DMS 273 (cell line): ENCODE results near the gene TACC2.

Experiments
- DNase-seq: peaks from one replicate; lab custom pipeline; 2025; ENCODE audit not compliant: unreplicated experiment; lab: John Stamatoyannopoulos, UW

TACC2 gene

DNA sequence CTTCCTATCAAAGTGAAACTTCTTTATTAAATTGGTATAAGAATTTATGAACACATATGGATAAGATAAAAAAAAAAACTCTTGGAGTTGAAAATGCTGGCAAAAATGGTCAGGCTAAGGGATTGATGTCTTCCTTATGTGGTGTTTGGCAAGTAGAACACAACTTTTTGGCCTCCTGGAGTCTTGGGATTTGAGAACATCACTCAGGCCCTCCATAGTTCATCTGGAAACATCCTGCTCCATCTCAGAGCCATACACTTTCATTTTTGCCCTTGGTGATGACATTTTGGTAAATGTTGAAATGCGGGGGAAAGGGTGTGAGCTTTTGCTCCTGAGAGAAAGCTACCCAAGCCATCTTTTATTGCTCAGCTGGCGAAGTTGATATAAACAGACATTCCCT is 254.6 kb downstream of the TACC2 start:
- DNase-seq = no peak

DNA sequence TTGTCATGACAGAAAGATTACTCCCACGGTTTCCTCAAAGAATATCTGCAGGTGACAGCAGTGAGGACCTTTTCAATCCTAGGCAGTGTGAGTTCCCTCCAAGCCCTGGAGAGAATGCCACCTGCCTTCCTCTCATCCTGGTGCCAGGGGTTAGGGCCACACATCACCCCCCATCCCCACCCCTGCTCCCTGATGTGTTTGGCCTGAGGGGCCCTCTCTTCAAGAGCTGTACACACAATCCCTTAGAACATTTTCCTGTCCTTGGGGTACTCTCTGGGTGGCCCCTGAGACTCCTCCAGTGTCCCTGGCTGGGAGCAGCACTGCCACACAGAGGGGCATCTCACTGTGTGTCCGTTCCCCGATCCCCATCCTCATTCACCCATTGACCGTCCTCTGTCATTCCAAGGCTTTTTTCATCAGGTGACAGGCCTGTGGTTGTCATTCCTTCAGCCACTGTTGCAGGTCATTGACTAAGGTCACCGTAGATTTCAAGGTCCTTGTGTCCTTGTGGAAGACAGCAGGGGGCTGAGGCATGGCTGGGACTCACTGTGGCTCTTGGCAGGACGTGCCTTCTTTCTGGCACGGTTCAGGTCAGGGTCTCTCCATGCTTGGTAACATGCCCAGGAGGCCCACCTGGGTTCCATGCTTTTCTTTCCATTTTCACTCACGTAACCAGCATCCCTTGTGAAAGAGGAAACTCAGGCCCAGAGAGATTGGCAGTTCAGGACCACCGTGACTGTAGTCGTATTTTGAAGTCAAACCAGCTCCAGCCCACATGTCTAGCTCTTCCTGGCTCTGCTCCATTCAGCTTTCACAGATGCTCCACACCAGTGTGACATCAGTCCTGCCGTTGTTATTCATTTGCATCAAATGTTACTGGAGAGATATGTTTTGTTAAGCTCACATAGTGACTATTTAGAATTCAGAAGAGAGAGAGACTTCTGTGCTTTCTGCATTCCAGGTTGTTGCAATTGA is 255.3 kb downstream of the TACC2 start:
- DNase-seq = no peak

DNA sequence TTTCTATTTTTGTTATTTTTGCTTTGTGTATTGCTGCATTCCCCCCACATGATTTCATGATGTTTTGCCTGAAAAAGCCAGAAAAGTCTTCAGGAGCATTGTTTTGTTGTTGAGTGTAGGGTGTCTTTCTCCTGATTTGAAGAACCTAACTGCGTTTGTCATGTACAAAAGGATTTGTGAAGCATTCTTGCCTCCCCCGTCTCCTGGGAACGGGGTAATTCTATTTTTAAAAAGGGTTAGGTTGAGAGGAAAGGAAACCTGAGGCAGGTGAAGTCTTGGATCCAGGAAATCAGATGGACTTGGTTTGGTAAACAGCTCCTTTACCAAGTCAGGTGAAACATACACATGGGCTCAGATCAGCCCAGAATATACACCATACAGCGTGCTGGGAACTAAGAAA is 256.2 kb downstream of the TACC2 start:
- DNase-seq = no peak

DNA sequence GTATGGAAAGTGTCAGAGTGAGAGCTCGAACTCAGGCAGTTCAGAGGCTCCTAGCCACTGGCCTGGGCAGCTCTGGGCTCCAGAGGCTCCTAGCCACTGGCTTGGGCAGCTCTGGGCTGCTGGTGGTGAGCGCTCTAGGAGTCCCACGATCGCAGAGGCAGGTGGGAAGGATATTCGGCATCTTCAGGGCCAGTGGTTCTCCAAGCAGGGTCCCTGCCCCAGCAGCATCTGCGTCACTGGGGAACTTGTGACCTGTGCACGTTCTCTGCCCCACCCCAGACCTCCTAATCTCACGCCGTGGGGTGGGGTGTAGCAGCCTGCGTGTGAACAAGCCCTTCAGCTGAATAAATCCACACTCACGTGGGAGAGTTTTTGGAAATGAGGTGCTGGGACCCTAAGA is 256.9 kb downstream of the TACC2 start:
- DNase-seq = no peak

DNA sequence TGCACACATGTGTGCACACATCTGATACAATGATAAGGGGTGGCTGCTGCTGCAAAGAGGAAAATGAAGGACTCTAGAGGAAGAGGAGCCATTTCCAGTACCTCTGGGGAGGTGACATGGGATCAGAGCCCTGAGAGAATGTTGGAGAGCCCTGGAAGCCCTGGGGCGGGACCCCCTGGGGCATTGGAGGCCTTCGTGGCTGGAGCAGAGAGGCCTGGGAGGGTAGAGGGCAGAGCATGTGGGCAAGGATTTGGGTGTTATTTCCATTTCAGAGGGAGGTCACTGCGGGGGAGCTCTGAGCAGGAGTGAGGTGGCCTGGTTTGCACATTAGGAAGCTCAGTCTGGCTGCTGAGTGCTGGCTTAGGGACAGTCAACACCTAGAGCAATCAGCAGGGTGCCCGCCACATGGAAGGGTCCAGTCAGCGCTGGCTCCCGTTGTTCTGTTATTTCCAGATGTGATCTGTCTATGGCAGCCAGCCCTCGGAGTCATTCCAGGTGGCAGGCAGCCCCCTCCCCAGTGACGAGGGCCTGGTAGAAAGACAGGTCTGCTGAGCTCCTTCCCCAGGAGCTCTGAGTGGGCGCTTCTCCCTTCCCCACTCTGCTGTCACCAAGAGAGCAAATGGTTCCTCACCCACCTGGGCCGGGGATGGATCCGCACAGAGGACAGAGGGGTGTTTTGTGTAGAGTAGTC is 258.0 kb downstream of the TACC2 start:
- no peak for DNase-seq

DNA sequence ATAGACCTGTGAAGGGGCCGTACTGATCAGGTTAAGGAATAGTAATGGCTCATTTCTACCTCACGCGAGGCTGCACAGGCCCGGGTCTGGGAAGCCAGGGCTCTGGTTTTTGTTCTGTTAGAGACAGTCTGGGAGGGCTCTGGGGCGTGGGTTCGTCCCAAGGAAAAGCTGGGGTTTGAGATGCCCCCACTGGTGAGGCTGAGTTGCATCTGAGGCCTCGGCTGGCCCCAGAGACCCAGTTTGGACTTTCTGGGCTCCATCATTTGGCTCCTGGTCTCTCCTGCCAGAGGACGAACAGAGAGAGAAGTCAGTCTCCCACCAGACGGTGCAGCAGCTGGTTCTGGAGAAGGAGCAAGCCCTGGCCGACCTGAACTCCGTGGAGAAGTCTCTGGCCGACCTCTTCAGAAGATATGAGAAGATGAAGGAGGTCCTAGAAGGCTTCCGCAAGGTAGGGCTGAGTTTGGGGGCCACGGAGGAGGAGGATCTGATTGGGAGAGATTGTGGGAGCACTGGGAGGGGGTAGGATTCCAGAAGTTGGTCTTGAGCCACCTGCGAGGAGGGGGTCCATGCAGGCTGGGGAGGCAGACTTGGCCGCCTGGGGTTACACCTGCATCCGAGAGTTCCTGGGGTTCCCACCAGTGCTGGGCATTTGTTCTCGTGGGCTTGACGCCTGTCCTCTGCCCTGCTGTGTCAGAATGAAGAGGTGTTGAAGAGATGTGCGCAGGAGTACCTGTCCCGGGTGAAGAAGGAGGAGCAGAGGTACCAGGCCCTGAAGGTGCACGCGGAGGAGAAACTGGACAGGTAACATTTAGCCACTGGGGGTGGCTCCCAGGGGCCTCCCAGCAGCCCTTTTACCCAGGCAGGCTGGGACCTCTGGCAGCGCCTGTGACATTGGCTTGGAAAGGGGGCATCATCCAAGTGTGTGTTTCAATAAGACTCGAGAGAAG is 259.7 kb downstream of the TACC2 start:
- no peak for DNase-seq

DNA sequence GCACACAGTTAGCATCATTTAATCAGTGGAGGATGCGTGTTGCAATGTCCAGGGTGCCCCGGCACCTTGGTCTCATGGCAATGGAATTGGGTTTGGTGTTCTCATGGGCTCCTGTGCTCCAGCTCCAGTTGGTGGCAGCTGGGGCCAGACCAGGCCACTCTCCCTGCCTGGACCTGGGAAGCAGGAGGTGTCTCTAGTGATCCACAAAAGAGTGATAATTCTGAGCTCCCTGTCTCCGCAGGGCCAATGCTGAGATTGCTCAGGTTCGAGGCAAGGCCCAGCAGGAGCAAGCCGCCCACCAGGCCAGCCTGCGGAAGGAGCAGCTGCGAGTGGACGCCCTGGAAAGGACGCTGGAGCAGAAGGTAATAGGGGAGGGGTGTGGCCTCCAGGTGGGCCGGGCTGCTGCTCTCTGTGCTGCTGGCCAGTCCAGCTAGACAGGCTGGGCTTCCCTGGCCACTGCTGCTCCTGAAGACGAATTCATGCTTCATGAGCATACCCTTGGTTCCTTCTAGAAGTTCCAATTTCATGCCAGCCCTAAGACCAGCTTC is 260.4 kb downstream of the TACC2 start:
- DNase-seq = no peak

DNA sequence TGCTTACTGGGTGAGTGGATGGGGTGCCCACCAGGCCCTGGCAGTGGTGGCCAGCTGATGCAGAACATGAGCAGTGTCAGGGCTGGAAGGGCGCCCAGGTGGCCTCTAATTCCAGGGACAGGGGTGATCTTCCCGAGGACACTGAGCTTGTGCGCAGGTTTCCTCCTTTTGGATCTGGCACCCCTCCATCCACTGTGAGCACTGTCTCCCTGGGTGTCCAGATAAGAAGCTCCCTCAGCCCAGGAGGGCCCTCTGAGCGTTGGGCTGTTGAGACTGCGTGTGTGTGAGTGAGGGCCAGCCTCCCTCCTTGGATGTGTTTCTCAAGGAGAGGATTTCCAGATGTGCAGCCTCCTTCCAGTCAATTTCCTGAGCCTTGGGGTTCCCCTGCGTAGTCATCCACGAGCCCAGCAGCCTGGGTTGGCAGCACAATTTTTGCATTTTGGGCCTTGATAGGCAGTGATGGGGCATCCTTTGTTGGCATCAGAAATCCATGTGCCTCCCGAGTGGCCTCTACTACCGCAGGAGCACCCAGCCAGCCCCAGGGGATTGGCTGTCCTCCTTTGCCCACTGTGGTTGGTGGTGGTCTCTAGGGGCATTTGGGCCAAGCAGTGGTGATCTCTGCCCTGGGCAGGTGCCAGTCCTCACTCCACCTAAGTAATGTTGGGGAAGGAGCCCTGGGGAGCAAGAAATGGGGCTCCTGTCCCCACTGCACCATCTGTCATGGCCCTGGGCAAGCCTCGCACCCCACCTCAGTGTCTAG is 261.2 kb downstream of the TACC2 start:
- DNase-seq = no peak

DNA sequence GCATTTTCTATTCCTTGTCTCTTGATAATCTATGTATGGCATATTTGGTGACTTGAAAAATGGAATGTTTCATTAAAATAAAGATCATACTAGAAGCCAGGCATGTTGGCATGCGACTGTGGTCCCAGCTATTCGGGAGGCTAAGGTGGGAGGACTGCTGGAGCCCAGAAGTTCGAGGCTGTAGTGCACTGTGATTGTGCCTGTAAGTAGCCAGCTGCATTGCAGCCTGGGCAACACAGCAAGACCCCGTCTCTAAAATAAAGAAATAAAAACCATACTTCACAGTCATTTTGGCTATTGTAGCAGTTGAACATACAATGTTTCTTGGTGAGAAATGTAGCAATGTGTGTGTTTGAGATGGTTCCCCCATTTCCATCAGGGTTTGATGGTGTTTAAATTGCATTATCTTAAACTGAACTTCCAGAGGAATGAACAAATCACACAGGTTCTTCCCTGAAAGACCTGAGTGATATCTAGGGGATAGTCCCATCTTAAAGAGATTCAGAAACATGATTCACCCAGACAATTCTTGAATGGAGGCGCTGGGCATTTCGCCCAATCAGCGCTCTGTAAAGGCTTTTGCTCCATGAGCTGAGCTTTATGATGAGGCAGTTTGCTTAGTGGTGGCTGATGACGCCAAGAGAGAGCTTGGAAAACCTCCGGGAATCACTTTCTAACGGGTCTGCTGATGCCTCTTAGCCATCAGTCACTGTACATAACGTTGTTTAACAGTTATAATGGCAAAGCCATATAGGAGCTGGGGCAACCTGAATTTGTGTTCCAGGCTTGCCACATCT is 262.7 kb downstream of the TACC2 start:
- DNase-seq = no peak

DNA sequence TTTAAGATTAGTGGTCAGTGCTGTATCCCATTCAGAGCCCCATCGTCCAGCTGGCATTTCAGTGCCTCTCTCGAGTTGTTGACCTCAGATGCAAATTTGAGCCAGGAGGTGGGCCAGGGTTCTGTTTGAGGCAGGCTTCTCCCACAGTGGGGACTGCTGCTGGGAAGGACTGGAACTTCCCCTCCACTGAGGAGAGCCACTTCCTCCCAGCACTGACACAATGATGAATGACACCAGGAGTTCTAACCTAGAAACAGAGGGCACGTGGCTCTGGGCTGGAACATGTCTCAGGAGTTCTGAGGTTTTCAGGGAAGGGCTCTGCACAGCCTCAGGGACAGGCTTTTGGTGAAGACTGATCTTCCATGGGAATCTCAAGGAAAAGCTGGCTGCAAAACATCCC is 263.8 kb downstream of the TACC2 start:
- no peak for DNase-seq

DNA sequence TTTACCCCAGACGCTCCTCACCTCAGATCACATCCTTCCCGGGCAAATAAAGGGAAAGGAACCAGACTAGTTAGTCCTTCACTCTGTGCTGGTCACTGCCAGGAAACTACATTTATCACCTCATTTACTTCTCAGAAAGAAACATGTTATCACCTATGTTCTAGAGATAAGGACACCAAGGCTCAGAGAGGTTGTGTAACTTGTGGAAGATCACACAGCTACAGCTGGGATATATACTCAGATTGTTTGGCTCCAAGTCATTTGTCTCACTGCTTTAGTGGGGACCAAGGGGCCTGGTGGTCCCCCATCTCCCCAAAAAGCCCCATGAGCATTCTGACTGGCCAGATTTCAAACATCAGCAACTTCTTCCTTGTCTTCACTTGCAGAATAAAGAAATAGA is 264.6 kb downstream of the TACC2 start:
- no peak for DNase-seq

DNA sequence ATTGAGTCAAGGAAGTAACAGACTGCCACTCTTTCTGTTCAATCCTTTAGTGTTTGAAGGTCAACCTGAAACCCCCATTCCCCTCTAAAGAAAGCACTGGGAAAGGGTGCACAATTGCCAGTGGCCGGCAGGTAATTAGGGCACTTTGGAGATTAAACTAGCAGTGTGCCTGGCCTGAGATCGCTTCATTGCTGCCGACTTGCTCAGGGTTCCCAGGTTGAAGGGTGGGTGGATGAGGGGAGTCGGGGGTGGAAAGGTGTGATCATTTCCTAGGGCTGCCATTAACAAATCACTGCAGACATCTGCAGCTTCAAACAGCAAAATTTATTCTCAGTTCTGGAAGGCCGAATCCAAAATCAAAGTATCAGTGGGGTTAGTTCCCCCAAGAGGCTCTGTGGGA is 265.9 kb downstream of the TACC2 start:
- DNase-seq = no peak

DNA sequence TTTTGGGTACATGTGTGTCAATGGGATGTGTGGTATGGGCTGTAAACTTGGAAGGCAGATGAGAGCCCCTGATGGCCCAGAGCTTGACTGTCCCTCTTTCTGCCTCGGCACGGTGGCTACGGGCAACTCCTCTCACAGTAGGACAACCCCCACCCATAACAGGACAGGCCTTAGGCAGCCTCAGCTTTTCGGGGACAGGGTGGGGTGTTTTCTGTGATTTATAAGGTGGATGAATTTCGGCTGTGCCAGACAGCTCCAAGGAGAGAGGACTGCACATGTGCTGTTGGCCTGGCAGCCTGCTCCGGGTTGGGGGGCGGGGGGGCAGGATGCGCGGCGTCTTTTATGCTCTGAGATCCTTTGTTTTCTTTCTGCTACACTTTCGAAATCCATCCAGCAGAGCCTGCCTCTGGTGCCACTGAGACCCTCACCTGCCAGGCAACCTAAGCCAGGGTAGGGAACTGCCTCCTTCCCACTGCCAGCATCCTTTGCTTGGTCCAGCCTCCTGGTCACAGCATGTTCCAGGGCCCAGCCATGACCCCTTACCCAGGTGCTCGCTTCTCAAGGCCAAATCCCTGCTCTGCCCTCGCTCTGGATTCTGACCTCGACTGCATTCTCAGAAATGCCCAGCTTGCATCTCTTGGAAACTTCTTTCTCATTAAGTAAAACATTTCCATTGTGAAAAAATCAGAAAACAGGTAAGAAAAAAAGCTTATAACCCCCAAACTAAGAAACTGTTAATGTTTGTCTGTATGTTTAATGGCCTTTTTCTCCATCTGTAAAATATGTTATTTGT is 266.7 kb downstream of the TACC2 start:
- no peak for DNase-seq

DNA sequence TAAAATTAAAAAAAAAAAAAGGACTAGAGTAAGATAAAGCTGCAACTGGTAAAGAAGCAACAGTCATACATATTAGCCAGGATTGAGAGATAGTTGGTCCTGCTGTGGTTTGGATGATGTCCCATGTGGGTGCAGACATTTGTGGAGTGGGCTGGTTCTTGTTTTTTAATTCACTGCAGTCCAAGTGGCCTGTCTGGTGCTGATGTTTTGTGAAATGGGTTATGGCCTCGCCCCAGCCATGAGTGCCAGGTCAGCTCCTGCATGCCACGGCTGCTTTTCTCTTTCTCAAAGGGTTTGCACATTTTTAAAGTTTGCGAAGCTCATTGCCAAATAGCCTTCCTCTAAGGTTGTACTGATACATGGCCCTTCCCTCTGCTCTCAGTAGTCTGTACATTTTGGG is 268.1 kb downstream of the TACC2 start:
- DNase-seq = no peak

DNA sequence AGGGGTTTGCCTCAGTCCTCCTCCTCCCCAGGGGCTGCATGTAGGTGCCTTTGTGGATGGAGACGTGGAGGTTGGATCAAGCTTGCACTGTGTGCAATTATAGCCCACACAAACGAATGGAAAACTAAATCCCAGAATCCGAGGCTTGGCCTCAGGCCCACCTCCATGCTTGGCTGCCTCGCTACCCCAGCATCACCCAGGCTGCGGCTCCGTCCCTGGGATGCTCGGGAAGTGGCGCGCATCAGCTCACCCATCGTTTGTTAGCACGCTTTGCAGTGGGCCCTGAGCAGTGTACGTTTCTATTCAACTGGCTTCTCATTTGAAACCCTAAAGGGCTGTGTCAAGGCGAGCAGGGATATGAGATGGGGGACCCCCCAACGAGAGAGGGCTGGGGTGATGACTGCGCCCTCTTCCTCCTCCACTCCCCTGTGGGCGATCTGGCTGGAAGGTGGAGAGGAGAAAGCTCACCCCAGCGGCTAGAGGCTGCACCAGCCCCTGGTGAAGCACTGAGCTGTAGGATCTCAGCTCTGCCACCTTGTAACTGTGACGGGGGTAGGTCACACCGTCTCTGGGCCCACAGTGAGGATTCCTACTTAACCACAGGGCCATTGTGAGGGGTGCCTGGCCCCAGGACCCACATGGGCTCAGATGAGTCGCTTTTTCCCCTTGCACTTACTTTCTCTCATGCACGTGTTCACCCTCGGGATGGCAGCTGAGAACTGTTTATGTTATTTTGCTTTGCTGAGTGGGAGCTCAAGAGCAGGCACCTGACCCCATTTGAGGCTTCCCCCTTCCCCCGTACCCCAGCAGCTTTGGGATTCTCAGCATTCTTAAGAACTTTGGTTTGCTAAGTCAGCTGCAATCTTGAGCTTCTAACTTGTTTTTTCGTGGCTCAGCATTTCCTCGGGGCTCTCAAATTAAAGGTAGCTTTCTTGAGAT is 269.4 kb downstream of the TACC2 start:
- no peak for DNase-seq

DNA sequence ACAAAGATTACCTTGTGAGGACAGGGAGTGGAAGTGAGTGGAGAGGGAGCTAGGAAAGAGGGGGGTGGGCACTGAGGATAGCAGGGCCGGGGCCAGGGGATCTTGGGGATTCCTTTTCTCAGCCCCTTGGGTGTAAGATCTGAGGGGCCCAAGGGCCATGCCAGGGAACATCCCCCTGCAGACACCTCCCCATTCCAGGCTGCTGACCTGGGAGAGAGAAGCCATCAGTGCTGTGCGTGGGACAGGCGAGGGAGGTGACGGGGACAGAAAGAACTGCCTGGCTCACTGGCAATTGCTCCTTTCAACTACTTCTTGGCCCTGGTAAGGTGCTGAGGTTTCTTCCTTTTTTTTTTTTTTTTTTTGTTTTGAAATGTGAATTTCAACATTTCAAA is 270.1 kb downstream of the TACC2 start:
- DNase-seq = no peak

DNA sequence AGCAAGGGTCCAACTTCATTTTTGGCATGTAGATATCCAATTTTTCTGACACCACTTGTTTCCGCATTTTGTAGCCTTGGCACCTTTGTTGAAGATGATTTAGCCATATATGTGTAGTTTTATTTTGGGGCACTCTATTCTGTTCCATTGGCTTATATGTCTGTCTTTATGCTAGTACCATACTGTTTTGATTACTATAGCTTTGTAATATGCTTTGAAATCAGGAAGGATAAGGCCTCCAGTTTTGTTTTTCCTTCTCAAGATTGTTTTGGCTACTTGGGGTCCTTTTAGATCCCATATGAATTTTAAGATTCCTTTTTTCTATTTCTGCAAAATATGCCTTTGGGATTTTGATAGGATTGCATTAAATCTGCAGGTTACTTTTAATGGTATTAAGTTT is 272.6 kb downstream of the TACC2 start:
- no peak for DNase-seq

DNA sequence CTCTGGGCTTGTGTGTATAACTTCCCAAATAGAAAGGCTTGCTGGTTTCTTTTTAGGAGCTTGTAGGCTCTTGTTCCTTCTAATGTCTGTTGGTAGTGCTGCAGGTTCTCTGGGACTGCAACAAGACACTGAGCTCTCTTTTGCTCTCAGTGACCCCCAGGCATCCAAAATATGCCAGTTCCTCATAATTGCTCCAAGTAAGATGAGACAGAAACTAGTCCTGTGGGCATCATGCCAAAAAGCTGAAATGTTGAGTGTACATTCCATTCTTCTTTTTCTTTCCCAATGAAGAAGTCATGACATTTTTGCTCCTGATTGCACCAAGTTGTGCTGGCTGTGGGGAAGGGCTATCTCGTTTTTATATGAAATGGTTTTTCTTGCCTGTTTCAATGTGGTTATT is 275.0 kb downstream of the TACC2 start:
- DNase-seq = no peak
